ENCODE measurements around the gene PROSER3. TPM values are rescaled to one million over a fixed set of nuclear protein-coding genes. Genes with fewer than 3 reads are reported as not detected.
A peak's percentile ranks its signal among the peaks of the same experiment; 100 is the strongest.

The PROSER3 gene
- total and polyA plus RNA-seq, 2 of the 13 experiments (the other 11 are each of a cell fraction or from before 2014, with no cell fraction given): 5.1 to 5.7 TPM

- TF ChIP-seq ZBTB1 (CRISPR knock-in tag; IDR thresholded peaks at IDR 0.05; ENCODE audit: borderline replicate concordance) (no peak), JUN (CRISPR knock-in tag; IDR thresholded peaks at IDR 0.05) (no peak), ZNF280B (CRISPR knock-in tag; IDR thresholded peaks at IDR 0.05; ENCODE audit: borderline replicate concordance) (peak; percentile 76; the same call in 1 of the 2 replicates), NFYC (CRISPR knock-in tag; IDR thresholded peaks at IDR 0.05) (peak; percentile 99), SUZ12 (IDR thresholded peaks at IDR 0.05; ENCODE audit: low read depth, low read length) (peak; percentile 40), ATF1 (CRISPR knock-in tag; IDR thresholded peaks at IDR 0.05) (peak; percentile 66), CTCF (CRISPR knock-in tag; IDR thresholded peaks at IDR 0.05) (no peak), IRF1 (CRISPR knock-in tag; IDR thresholded peaks at IDR 0.05; ENCODE audit: low read depth) (no peak), NR2F1 (CRISPR knock-in tag; IDR thresholded peaks at IDR 0.05) (no peak), RELA (CRISPR knock-in tag; IDR thresholded peaks at IDR 0.05) (no peak), PAXIP1 (CRISPR knock-in tag; conservative IDR thresholded peaks at IDR 0.05) (0 out of 2 replicates have a peak, but pooled peaks have one; percentile 11), E2F2 (CRISPR knock-in tag; IDR thresholded peaks at IDR 0.05; ENCODE audit: borderline replicate concordance) (peak; percentile 89; the same call in 1 of the 2 replicates), GTF2F1 (IDR thresholded peaks at IDR 0.05; ENCODE audit: low read length) (no peak)
Observed at GRCh38 chr19:35757749-35758608, at the start of gene PROSER3 (continued).

Measured in HepG2 (cell line).